ENCODE measurements around the gene GNAT1.

- TF ChIP-seq CTCF (IDR thresholded peaks at IDR 0.05) = no peak
- TF ChIP-seq EP300 (IDR thresholded peaks at IDR 0.05) = no peak
Measured at GRCh38 chr3:50202353-50203112, 11.1 kb downstream of the GNAT1 start.

Data from ovary (tissue), 3 donors.